ENCODE results near the gene LHFPL3. TPM values are rescaled to one million over a fixed set of nuclear protein-coding genes. Genes with fewer than 3 reads are reported as not detected.

LHFPL3 gene
- polyA plus RNA-seq, 4 donors: 5.6 to 7.9 (median 7.0) TPM

- no peak for DNase-seq (ENCODE audit: low read depth in 4 of 4, low spot score in 3 of 4)
Measured at GRCh38 chr7:104950006-104950405, 621.6 kb downstream of the LHFPL3 start.

DNA sequence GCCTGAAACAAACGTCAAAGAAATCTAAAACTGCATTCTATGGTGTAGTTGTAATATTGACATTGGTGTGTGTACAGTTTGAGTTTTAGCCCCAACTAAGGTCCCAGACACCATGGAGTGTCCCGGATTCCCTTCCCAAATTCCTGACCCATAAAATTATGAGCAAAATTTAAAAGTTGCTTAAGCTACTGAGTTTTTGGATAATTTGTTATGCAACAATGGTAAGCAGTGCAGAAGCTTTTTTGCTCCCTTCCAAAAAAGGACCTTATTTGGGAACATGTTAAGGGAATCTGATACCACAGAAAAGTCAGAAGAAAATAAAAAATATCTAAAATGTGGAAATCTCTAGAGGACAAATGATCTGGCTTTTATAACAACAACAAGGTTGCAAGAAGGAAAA, 622.4 kb downstream of the LHFPL3 start:
- no peak for DNase-seq (ENCODE audit: low read depth in 4 of 4, low spot score in 3 of 4)

DNA sequence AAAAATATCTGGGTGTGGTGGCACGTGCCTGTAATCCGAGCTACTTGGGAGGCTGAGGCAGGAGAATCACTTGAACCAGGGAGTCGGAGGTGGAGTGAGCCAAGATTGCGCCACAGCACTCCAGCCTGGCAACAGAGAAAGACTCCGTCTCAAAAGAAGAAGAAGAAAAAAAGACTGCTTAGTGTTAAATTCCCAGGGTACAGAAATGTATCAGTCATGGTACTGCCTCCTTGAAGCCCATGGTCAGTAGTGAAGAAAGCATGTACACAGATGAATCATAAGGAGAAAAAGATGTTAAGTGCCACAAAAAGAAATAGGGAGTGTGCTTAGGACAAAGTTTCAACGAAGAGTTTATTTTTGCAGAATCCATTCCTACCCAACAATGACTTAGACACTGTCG, 623.1 kb downstream of the LHFPL3 start:
- DNase-seq (ENCODE audit: low read depth in 4 of 4, low spot score in 3 of 4): no peak

GRCh38 chr7:104955276-104955675, 626.9 kb downstream of the LHFPL3 start:
- no peak for DNase-seq (ENCODE audit: low read depth in 4 of 4, low spot score in 3 of 4)

Other genes starting within 250 kb of the LHFPL3 start
- gene ORC5, start 120.6 kb upstream of the LHFPL3 start, polyA plus RNA-seq (ENCODE audit: insufficient read length in 4 of 4): 10 to 100 TPM; 25.3 to 28.5 (median 28.0) TPM

Measured in right renal pelvis (tissue), 4 donors.